Nucleus accumbens (tissue), 56 donors: ENCODE measurements around the gene EEF1AKMT3.

Experiments used
- DNase-seq, 56 donors: peaks; one replicate each; lab custom pipeline; 2025; lab: John Stamatoyannopoulos, UW

The EEF1AKMT3 gene

GRCh38 chr12:57781244-57781643 is 8.8 kb downstream of the EEF1AKMT3 start:
- DNase-seq: no peak

GRCh38 chr12:57781801-57782200 is 9.4 kb downstream of the EEF1AKMT3 start:
- no peak for DNase-seq

- DNase-seq: no peak
Observed at GRCh38 chr12:57782243-57782607, 9.8 kb downstream of the EEF1AKMT3 start.

GRCh38 chr12:57782608-57783465 is 10.4 kb downstream of the EEF1AKMT3 start, which contains the start of gene TSFM:
TSFM (plus strand) TSS chr12:57782787; CDS start chr12:57782802, 15 bp downstream.
- peak; percentile 28 to 98 (median 90) for DNase-seq

GRCh38 chr12:57783466-57783801 is 11.0 kb downstream of the EEF1AKMT3 start:
- no peak for DNase-seq

- no peak for DNase-seq
Observed at GRCh38 chr12:57783861-57784260, 11.4 kb downstream of the EEF1AKMT3 start.

- no peak for DNase-seq
Observed at GRCh38 chr12:57793920-57794319, 21.5 kb downstream of the EEF1AKMT3 start.

GRCh38 chr12:57795354-57795753 is 22.9 kb downstream of the EEF1AKMT3 start:
- DNase-seq: no peak

- no peak for DNase-seq
Observed at GRCh38 chr12:57796996-57797395, 24.6 kb downstream of the EEF1AKMT3 start.

- no peak for DNase-seq
Observed at GRCh38 chr12:57797933-57798332, 25.5 kb downstream of the EEF1AKMT3 start.

GRCh38 chr12:57800965-57801364 is 28.6 kb downstream of the EEF1AKMT3 start:
- DNase-seq: no peak

- DNase-seq: no peak
Observed at GRCh38 chr12:57802607-57803006, 30.2 kb downstream of the EEF1AKMT3 start.

GRCh38 chr12:57803319-57803893 is 31.0 kb downstream of the EEF1AKMT3 start:
- DNase-seq: peak in 20 of 56 donors; percentile 1 to 47 (median 20)

GRCh38 chr12:57806677-57807076 is 34.3 kb downstream of the EEF1AKMT3 start:
- DNase-seq: no peak

- DNase-seq: no peak
Observed at GRCh38 chr12:57807285-57807684, 34.9 kb downstream of the EEF1AKMT3 start.

- DNase-seq: no peak
Observed at GRCh38 chr12:57808351-57808750, 35.9 kb downstream of the EEF1AKMT3 start.

GRCh38 chr12:57809425-57809824 is 37.0 kb downstream of the EEF1AKMT3 start:
- no peak for DNase-seq

- DNase-seq: no peak
Observed at GRCh38 chr12:57810450-57810849, 38.0 kb downstream of the EEF1AKMT3 start.

- DNase-seq: no peak
Observed at GRCh38 chr12:57811028-57811755, 38.8 kb downstream of the EEF1AKMT3 start.

GRCh38 chr12:57813111-57813970 is 40.9 kb downstream of the EEF1AKMT3 start:
- DNase-seq: no peak
